Measurements from ENCODE around the gene USP22.
A peak's percentile ranks its signal among the peaks of the same experiment; 100 is the strongest.
"Not testable (repeated sequence)": the region's sequence is repeated elsewhere in the genome, so short reads cannot be mapped to it uniquely, and the experiment has no call there.

Gene USP22

DNA sequence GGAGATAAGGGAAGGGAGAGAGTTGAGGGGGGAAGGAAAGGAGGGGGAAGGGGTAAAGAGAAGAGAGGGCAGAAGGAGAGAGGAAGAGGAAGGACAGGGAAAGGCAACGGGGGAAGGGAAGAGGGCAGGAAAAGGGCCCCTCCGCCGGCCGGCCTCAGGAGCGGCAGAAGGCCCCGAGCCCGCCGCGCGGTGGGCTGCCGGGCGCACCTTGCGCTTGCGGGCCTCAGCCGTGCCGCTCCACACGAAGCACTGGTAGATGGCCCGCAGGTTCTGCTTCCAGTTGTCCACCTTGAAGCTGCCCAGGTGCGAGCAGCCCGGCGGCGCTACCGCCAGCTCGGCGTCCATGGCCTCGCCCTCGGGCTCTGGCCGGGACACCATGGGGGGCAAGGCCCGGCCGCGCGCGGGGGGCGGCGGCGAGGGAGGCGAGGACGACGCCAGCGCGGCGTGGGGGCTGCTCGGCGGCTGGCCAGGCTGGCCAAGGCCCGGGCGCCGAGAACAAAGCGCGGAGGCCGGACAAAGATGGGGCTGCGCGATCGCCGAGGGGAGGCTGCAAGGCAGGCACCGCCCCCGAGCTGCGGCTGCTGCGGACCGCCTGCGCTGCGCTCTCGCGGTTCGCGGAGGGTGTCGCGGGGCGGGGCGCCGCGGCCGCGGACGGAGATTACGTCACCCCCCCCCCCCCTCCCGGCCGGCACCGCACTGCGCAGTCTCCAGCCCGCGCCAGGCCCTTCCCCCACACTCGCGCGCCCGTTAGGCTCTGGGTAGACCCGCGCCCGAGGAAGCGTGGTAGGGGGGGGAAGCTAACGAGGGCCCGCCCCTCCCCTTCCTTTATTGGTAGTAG lies at the start of gene USP22:
USP22 (minus strand) TSS at position 554 of the 838 bp plus-strand sequence; CDS start at position 378, 176 bp downstream.
- no peaks in the 10 kb centered on the region for H3K36me3 Mint-ChIP-seq
- H3K4me1 Mint-ChIP-seq = peaks cover 16% of the 10 kb centered on the region
- ATAC-seq (ENCODE audit: low read depth) (peak; percentile 60), DNase-seq (ENCODE audit: low spot score in 2 of 2) (peak; percentile 79 to 89)
- H3K27ac Mint-ChIP-seq = peak within 1 kb of the TSS; percentile 94
- no peaks in the 10 kb centered on the region for H3K27me3 Mint-ChIP-seq
- H3K9me3 Mint-ChIP-seq = no peaks in the 10 kb centered on the region
- H3K4me3 Mint-ChIP-seq = peak within 1 kb of the TSS; percentile 97

DNA sequence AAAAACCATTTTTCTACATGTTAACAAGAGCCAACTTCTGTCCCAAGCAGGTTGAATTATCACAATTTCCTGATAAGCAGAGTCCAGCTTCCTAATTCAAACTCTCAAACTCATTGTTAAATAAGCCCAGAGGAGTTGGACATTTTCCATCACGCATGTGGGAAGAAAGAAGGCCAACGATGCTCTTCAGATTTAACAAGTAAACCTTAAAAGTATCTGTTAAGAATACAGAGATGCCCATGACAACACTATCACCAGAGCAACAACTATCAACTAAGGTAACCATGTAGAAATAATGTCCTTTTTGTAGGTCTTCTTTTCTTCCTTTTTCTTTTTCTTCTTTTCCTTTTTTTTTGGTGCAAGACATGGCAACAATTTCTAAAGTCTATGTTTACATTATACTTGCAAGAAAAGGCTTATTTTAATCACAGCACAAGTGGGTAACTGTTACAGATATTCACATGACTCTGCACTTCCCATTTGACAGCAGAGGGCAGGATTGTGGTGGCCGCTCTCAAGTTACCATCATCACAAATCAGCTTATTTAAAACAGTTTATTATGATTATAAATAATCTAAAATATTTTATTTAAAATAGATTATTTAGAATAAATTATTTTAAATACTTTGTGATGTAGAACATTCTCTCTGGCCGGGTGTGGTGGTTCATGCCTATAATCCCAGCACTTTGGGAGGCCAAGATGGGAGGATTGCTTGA lies 48.2 kb upstream of the USP22 start:
- no peaks in the 10 kb centered on the region for H3K27me3 Mint-ChIP-seq
- ATAC-seq (ENCODE audit: low read depth) (no peak), DNase-seq (ENCODE audit: low spot score in 2 of 2) (no peak)
- peaks cover 11% of the 10 kb centered on the region for H3K4me1 Mint-ChIP-seq
- peak overlapping the region; percentile 63 for H3K27ac Mint-ChIP-seq
- H3K36me3 Mint-ChIP-seq = peaks cover 1% of the 10 kb centered on the region
- H3K9me3 Mint-ChIP-seq = no peaks in the 10 kb centered on the region
- H3K4me3 Mint-ChIP-seq = no peak overlapping the region

DNA sequence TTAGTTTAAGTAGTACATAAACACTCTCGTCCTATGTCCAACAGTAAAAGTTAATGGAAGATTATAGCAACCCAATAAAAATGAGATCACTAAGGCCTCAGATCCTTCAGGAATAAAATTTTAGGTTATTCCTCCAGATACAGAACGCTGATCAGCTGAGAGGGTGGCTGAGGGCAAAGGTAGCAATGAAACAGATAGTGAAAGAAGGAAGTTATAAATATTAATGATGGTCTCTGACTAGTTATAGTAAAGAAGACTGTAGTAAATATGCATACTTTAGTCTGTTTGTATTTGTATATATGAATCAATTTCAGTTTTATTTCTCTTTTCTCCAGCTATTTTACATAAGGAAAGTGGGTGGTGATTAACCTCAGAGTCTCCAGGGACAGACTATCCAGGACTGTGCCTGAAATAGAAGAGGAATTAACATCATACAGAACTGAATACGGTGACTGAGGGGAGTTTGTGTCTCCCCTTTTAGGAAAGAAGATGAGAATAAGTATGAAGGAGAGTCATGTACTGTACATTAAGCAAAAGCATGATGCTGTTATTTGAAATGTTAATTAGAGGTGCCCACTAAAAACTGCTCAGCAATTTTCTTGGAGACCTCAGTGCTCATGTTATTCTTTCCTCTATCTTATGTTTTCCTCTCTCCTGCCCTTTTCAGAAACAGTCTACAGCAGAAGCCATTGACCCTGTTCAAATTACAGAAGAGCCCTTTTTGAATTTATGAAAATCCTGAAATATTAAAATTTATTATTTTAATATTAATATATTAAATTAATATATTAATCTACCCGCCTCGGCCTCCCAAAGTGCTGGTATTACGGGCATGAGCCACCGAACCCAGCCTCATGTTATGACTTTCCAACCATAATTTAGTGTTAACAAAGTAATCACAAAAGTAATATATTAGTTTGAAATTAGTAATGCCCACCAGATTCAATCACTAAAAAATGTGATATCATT lies 47.4 kb upstream of the USP22 start:
- DNase-seq (ENCODE audit: low spot score in 2 of 2) (no peak), ATAC-seq (ENCODE audit: low read depth) (peak; percentile 88)
- Mint-ChIP-seq H3K4me3 (peak overlapping the region; percentile 59), H3K27ac (peak overlapping the region; percentile 63), H3K27me3 (no peaks in the 10 kb centered on the region), H3K4me1 (peaks cover 11% of the 10 kb centered on the region), H3K36me3 (peaks cover 1% of the 10 kb centered on the region), H3K9me3 (no peaks in the 10 kb centered on the region)

DNA sequence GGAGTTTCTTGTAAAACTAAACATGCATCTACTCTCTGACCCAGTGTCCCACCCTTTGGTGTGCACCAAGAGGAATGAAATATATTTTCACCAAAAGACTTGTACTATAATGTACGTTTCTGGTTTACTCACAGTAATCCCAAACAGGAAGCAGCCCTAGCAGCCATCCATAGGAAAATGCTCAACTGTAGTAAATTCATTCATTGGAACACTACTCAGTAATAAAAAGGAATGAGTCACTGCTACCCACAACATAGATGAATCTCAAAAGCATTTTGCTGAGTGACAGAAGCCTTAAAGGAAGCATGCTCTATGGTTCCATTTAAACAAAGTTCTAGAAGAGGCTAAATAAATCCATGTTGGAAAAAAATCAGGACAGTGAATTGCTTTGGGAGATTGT lies 46.3 kb upstream of the USP22 start:
- H3K9me3 Mint-ChIP-seq = no peaks in the 10 kb centered on the region
- DNase-seq (ENCODE audit: low spot score in 2 of 2) = no peak
- H3K4me1 Mint-ChIP-seq = peaks cover 11% of the 10 kb centered on the region
- H3K4me3 Mint-ChIP-seq = no peak overlapping the region
- no peaks in the 10 kb centered on the region for H3K27me3 Mint-ChIP-seq
- H3K27ac Mint-ChIP-seq = no peak overlapping the region
- peaks cover 1% of the 10 kb centered on the region for H3K36me3 Mint-ChIP-seq
- ATAC-seq (ENCODE audit: low read depth) = no peak

DNA sequence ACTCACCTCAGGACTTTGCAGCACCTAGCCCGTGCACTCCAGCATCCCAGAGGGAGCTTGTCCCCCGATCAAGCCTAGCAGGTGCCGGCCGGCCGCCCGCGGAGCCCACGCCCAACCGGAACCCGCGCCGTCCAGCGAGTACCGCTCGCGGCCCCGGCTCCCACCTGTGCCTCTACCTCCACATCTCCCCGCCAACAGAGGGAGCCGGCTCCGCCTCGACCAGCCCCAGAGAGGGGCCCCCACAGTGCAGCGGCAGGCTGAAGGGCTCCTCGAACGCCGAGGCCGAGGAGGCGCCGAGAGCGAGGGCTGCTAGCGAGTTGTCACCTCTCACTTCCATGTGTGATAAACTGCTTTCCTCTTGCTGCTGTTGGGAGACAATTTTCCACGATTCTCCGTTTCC lies 42.9 kb upstream of the USP22 start:
- DNase-seq (ENCODE audit: low spot score in 2 of 2) (no peak), ATAC-seq (ENCODE audit: low read depth) (no peak)
- Mint-ChIP-seq H3K27me3 (no peaks in the 10 kb centered on the region), H3K9me3 (peaks cover 2% of the 10 kb centered on the region), H3K36me3 (peaks cover 1% of the 10 kb centered on the region), H3K27ac (no peak overlapping the region), H3K4me3 (peak overlapping the region; percentile 70), H3K4me1 (peaks cover 11% of the 10 kb centered on the region)

DNA sequence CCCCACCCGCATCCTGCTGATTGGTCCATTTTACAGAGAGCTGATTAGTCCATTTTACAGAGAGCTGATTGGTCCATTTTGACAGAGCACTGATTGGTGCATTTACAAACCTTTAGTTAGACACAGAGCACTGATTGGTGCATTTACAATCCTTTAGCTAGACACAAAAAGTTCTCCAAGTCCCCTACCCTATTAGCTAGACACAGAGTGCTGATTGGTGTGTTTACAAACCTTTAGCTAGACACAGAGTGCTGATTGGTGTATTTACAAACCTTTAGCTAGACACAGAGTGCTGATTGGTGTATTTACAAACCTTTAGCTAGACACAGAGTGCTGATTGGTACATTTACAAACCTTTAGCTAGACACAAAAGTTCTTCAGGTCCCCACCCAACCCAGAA lies 42.5 kb upstream of the USP22 start:
- not testable (repeated sequence) for H3K27ac Mint-ChIP-seq; H3K9me3 Mint-ChIP-seq; ATAC-seq (ENCODE audit: low read depth); H3K4me3 Mint-ChIP-seq; DNase-seq (ENCODE audit: low spot score in 2 of 2); H3K27me3 Mint-ChIP-seq; H3K36me3 Mint-ChIP-seq
- H3K4me1 Mint-ChIP-seq = peaks cover 11% of the 10 kb centered on the region

DNA sequence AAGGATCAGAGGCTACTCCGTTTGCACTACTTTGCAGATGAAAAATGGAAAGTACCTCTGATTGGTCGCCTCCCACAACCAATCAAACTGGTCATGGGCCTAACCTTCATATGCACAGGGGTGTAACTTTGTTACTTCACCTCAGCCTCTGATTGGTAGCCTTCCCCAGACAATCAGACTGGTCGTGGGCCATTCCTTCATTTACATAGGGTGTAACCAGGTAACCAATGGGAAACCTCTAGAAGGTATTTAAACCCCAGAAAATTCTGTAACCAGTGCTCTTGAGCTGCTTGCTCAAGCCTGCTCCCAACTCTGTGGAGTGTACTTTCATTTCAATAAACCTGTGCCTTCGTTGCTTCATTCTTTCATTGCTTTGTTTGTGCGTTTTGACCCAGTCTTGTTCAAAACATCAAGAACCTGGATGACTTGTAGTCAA lies 39.2 kb upstream of the USP22 start:
- ATAC-seq (ENCODE audit: low read depth) = no peak
- DNase-seq (ENCODE audit: low spot score in 2 of 2) = no peak
- H3K27ac Mint-ChIP-seq = no peak overlapping the region
- H3K4me3 Mint-ChIP-seq = no peak overlapping the region
- peaks cover 6% of the 10 kb centered on the region for H3K4me1 Mint-ChIP-seq
- H3K9me3 Mint-ChIP-seq = peaks cover 2% of the 10 kb centered on the region
- H3K36me3 Mint-ChIP-seq = no peaks in the 10 kb centered on the region
- H3K27me3 Mint-ChIP-seq = peaks cover 4% of the 10 kb centered on the region

DNA sequence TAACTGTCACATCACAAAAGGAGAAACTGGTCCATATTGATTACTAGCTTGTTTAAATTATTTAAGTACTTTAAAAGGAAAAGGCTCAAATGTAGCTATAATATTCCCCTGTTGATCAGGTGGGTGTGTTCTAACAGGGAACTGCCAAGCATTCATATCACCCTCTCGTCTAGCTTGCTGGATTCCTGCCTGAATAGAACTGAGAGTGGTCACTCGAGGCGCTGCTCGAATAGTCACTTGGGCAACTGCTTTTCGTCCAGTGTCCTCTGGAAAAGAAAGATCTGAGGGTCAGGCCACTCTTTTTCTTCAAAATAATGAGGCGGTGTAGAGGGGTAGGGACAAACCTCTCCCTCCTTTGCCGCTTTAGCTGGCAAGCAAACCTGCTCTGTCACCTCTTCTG lies 36.4 kb upstream of the USP22 start:
- H3K27me3 Mint-ChIP-seq = peaks cover 4% of the 10 kb centered on the region
- peaks cover 2% of the 10 kb centered on the region for H3K9me3 Mint-ChIP-seq
- no peak overlapping the region for H3K27ac Mint-ChIP-seq
- peaks cover 6% of the 10 kb centered on the region for H3K4me1 Mint-ChIP-seq
- no peak overlapping the region for H3K4me3 Mint-ChIP-seq
- no peak for DNase-seq (ENCODE audit: low spot score in 2 of 2)
- ATAC-seq (ENCODE audit: low read depth) = no peak
- H3K36me3 Mint-ChIP-seq = no peaks in the 10 kb centered on the region

DNA sequence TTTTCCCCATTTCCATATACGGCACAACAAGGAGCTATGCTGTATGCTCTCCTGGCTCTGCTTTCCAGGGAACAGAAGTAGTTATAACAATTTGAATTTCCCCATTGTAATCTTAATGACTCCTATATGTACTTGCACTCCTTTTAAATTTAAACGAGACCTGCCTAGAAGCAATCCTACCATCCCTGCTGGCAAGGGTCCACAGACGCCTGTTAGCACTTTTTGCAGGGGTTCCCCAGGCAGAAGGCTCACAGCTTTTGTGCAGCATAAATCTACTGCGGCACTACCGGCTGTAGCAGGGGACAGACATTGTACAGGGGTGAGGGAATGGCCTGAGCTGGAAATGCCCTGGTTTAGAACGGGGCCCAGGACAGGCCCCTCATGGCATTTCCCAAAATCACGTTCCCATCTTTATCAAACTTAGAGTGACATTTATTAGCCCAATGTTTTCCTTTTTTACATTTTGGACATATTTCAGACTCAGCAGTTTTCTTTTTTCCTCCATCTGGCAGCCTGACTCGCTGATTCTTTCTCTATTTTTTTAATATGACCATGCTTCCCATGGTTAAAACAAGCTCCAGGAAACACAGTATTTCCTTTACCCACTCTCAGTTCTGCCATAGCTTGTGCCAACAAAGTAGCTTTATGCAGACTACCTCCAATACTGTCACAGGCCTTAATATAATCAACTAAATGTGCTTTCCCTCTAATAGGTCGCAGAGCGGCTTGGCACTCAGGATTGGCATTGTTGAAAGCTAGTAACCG lies 35.4 kb upstream of the USP22 start:
- peaks cover 2% of the 10 kb centered on the region for H3K9me3 Mint-ChIP-seq
- H3K27me3 Mint-ChIP-seq = peaks cover 4% of the 10 kb centered on the region
- H3K4me1 Mint-ChIP-seq = peaks cover 2% of the 10 kb centered on the region
- no peak overlapping the region for H3K4me3 Mint-ChIP-seq
- no peak for DNase-seq (ENCODE audit: low spot score in 2 of 2)
- no peak for ATAC-seq (ENCODE audit: low read depth)
- no peaks in the 10 kb centered on the region for H3K36me3 Mint-ChIP-seq
- H3K27ac Mint-ChIP-seq = no peak overlapping the region

DNA sequence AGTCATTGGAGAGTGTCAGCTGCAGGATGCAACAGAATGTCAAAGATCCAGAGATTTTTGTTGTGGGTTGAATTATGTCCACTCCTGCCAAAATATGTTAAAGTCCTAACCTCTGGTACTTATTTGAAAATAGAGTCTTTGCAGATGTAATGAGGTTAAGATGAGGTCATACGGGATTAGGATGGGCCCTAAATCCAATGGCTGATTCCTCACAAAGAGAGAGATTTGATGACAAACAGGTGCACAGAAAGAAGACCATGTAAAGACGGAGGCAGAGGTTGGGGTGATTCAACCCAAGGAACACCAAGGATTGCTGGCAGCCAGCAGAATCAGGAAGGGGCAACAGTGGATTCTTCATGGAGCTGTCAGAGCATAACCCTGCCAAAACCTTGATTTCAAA lies 34.5 kb upstream of the USP22 start:
- Mint-ChIP-seq H3K9me3 (peaks cover 1% of the 10 kb centered on the region), H3K27me3 (peaks cover 4% of the 10 kb centered on the region), H3K4me1 (peaks cover 2% of the 10 kb centered on the region), H3K4me3 (no peak overlapping the region), H3K27ac (no peak overlapping the region), H3K36me3 (no peaks in the 10 kb centered on the region)
- DNase-seq (ENCODE audit: low spot score in 2 of 2) (no peak), ATAC-seq (ENCODE audit: low read depth) (no peak)

DNA sequence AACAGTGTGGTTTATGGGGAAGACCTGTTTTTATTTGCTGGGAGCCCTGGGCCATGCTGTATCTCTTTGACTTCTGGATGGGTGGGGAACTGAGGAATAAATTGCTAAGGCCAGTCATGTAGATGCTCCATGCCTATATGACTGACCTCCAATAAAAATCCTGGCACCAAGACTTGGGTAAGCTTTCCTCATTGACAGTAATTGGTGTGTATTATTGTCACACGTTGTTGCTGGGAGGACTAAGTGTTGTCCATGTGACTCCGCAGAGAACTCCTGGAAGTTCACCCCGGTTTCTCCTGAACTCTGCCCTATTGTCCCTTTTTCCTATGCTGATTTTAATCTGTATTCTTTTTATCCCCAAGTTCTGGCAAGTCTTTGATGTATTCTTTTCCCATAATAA lies 33.4 kb upstream of the USP22 start:
- H3K27ac Mint-ChIP-seq = no peak overlapping the region
- no peak for ATAC-seq (ENCODE audit: low read depth)
- no peaks in the 10 kb centered on the region for H3K9me3 Mint-ChIP-seq
- DNase-seq (ENCODE audit: low spot score in 2 of 2) = no peak
- no peaks in the 10 kb centered on the region for H3K36me3 Mint-ChIP-seq
- peaks cover 2% of the 10 kb centered on the region for H3K4me1 Mint-ChIP-seq
- peaks cover 4% of the 10 kb centered on the region for H3K27me3 Mint-ChIP-seq
- H3K4me3 Mint-ChIP-seq = no peak overlapping the region

DNA sequence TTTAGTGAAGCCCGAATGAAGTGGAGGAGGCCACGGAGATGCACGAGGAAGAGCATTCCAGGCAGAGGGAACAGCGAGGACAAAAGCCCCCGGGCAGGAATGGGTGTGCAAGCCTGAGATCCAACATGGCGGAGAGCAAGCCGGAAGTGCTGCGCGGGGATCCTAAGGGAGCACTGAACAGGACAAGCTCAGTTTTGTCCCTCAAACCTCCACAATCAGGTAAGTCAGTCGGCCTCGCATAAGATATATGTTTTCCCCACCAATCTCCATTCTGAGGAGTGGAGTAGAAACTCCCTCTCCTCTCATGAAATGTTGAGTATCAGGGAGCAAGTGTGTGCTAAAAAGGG lies 32.9 kb upstream of the USP22 start:
- Mint-ChIP-seq H3K27ac (no peak overlapping the region), H3K9me3 (no peaks in the 10 kb centered on the region), H3K4me1 (peaks cover 2% of the 10 kb centered on the region), H3K36me3 (no peaks in the 10 kb centered on the region), H3K4me3 (no peak overlapping the region), H3K27me3 (peaks cover 4% of the 10 kb centered on the region)
- DNase-seq (ENCODE audit: low spot score in 2 of 2) = no peak
- ATAC-seq (ENCODE audit: low read depth) = no peak

DNA sequence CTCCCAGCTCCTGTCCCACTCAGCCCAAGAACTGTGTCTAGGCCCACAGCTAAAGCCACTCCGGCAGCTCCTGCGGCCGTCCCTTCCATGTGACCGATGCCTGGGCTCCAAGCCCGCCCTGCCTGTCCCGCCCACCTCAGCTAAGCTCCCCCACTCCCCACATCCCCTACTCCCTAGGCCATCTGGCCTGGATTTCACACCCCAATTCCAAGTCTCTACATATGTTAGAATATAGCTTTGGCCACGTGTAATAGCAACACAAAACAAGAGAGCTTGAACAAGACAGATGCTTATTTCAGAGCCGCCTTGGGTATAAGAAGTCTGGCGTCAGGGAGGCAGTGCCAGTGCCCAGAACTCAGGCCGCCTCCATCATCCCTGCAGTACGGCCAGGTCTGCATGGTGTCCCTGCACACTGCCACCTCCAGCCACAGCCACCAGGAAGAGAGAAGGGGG lies 30.0 kb upstream of the USP22 start:
- Mint-ChIP-seq H3K4me1 (no peaks in the 10 kb centered on the region), H3K27ac (no peak overlapping the region)

More for the DNA sequence above, 30.0 kb upstream of the USP22 start:
- Mint-ChIP-seq H3K4me3 (no peak overlapping the region), H3K27me3 (no peaks in the 10 kb centered on the region), H3K9me3 (peaks cover 3% of the 10 kb centered on the region), H3K36me3 (no peaks in the 10 kb centered on the region)
- ATAC-seq (ENCODE audit: low read depth) = no peak
- no peak for DNase-seq (ENCODE audit: low spot score in 2 of 2)
